ELF-1 (cell line): ENCODE data around the gene ST3GAL2.
"Not testable (repeated sequence)": the region's sequence is repeated elsewhere in the genome, so short reads cannot be mapped to it uniquely, and the experiment has no call there.

ENCODE experiments used
- DNase-seq: peaks from one replicate; pipeline ENCODE4 v3.0.0-alpha.2; 2016; ENCODE audit warnings: low read depth, low spot score

The ST3GAL2 gene

GRCh38 chr16:70467608-70468007, 28.7 kb upstream of the ST3GAL2 start:
- no peak for DNase-seq

- no peak for DNase-seq
These were observed 28.2 kb upstream of the ST3GAL2 start for GRCh38 chr16:70467113-70467512.

- DNase-seq, result no peak
These were observed 27.8 kb upstream of the ST3GAL2 start for GRCh38 chr16:70466805-70467076.

- no peak for DNase-seq
These were observed 27.3 kb upstream of the ST3GAL2 start for GRCh38 chr16:70465999-70466804.

- no peak for DNase-seq
These were observed 24.3 kb upstream of the ST3GAL2 start for GRCh38 chr16:70463235-70463634.

GRCh38 chr16:70460737-70461261, 21.9 kb upstream of the ST3GAL2 start:
- peak; percentile 61 for DNase-seq

- no peak for DNase-seq
These were observed 18.7 kb upstream of the ST3GAL2 start for GRCh38 chr16:70457446-70458166.

- DNase-seq, result no peak
These were observed 17.0 kb upstream of the ST3GAL2 start for GRCh38 chr16:70455910-70456309.

GRCh38 chr16:70454222-70455034, 15.5 kb upstream of the ST3GAL2 start, which contains the start of gene FCSK:
Gene FCSK (plus strand): TSS chr16:70454595. CDS start chr16:70463191, 8,596 bp downstream.
- DNase-seq, result peak; percentile 93

GRCh38 chr16:70453892-70454221, 15.0 kb upstream of the ST3GAL2 start:
- DNase-seq, result no peak

- no peak for DNase-seq
These were observed 14.4 kb upstream of the ST3GAL2 start for GRCh38 chr16:70453117-70453891.

- DNase-seq, result not testable (repeated sequence)
These were observed 12.1 kb upstream of the ST3GAL2 start for GRCh38 chr16:70451004-70451340.

- DNase-seq, result not testable (repeated sequence)
These were observed 11.5 kb upstream of the ST3GAL2 start for GRCh38 chr16:70450142-70451003.

GRCh38 chr16:70448075-70448474, 9.2 kb upstream of the ST3GAL2 start:
- no peak for DNase-seq

- no peak for DNase-seq
These were observed 5.6 kb upstream of the ST3GAL2 start for GRCh38 chr16:70444249-70445063.

GRCh38 chr16:70442344-70442743, 3.4 kb upstream of the ST3GAL2 start:
- DNase-seq, result no peak

- no peak for DNase-seq
These were observed 2.6 kb upstream of the ST3GAL2 start for GRCh38 chr16:70441406-70441990.

- DNase-seq, result peak; percentile 25
These were observed 1.3 kb upstream of the ST3GAL2 start for GRCh38 chr16:70440009-70440692.

- DNase-seq, result no peak
These were observed 323 bp downstream of the ST3GAL2 start for GRCh38 chr16:70438585-70438968.
